Measurements from ENCODE around the gene BRD3. TPM values are rescaled to one million over a fixed set of nuclear protein-coding genes. Genes with fewer than 3 reads are reported as not detected.

The BRD3 gene
- total and polyA plus RNA-seq, 3 experiments from 2014 or later, result 35.5 to 41.5 (median 39.4) TPM

DNA sequence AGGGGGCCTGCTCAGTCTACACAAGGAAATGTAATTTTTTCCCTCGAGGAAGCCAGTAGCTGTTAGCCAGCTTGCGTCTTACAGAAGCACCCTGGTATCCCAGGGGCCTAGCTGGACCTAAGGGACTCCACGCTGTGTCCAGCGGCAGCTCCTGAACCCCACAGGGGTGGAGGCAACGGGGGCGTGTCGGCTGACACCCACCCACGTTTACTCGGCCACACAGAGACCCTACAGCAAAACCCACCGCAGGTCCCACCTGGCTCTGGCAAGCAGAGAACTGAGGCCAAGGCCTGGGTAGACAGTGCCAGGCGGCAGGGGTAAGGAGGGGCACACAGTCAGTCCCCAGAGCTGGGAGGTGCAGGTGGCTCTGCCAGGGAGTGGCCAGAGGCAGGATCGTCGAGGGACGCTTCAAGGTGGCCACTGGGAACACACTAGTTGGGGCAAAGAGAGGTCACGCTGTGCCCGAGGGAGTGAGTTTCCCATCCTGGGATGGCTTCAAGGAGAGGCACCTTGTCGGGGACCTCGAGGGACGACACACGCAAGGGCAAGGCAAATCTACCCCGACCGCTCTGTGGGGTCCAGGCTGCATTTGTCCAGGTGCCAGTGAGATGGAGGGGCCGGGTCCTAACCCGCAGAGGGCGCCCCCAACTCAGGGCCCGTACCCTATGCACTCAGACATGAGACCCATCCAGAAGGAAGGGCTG lies 21.8 kb downstream of the BRD3 start:
- Histone ChIP-seq H3K27me3 (ENCODE audit: insufficient read depth, low read length, poor library complexity, severe bottlenecking) (no peaks in the 10 kb centered on the region), H3K4me1 (ENCODE audit: insufficient read depth, low read length) (no peaks in the 10 kb centered on the region), H3K4me3 (ENCODE audit: low read length) (no peak overlapping the region), H3K36me3 (ENCODE audit: insufficient read depth, low read length) (peaks cover 4% of the 10 kb centered on the region), H3K9me3 (ENCODE audit: low read length) (no peaks in the 10 kb centered on the region), H3K27ac (ENCODE audit: low read depth, low read length) (no peak overlapping the region)
- Mint-ChIP-seq H3K4me1 (no peaks in the 10 kb centered on the region), H3K27me3 (no peaks in the 10 kb centered on the region), H3K36me3 (peaks cover 0 to 91% (median 2%) of the 10 kb centered on the region in 3 donors), H3K4me3 (no peak overlapping the region), H3K27ac (no peak overlapping the region), H3K9me3 (no peaks in the 10 kb centered on the region)
- no peak for DNase-seq
- ChIA-PET POLR2A (no interaction called here), CTCF (interaction anchor here (1.8 kb wide), 1 partner anchor 20 kb away, joined by 4 read pairs; no protein-coding TSS in a partner anchor)

- no peak overlapping the region for H3K4me3 ChIP-seq (ENCODE audit: low read length)
- H3K27me3 ChIP-seq (ENCODE audit: insufficient read depth, low read length, poor library complexity, severe bottlenecking), result no peaks in the 10 kb centered on the region
- DNase-seq, result no peak
- POLR2A ChIA-PET, result no interaction called here
- no peaks in the 10 kb centered on the region for H3K27me3 Mint-ChIP-seq
- no peak overlapping the region for H3K27ac ChIP-seq (ENCODE audit: low read depth, low read length)
- no peaks in the 10 kb centered on the region for H3K4me1 Mint-ChIP-seq
- peaks cover 0 to 91% (median 4%) of the 10 kb centered on the region in 3 donors for H3K36me3 Mint-ChIP-seq
- H3K4me1 ChIP-seq (ENCODE audit: insufficient read depth, low read length), result no peaks in the 10 kb centered on the region
- no peak overlapping the region for H3K27ac Mint-ChIP-seq
- H3K9me3 Mint-ChIP-seq, result no peaks in the 10 kb centered on the region
- H3K9me3 ChIP-seq (ENCODE audit: low read length), result no peaks in the 10 kb centered on the region
- H3K36me3 ChIP-seq (ENCODE audit: insufficient read depth, low read length), result no peaks in the 10 kb centered on the region
- H3K4me3 Mint-ChIP-seq, result no peak overlapping the region
- CTCF ChIA-PET, result interaction anchor here (1.8 kb wide), 1 partner anchor 21 kb away, joined by 4 read pairs; no protein-coding TSS in a partner anchor
These were observed 22.9 kb downstream of the BRD3 start for GRCh38 chr9:134044944-134045343.

- Histone ChIP-seq H3K27ac (ENCODE audit: low read depth, low read length) (no peak overlapping the region), H3K4me1 (ENCODE audit: insufficient read depth, low read length) (no peaks in the 10 kb centered on the region), H3K4me3 (ENCODE audit: low read length) (no peak overlapping the region), H3K9me3 (ENCODE audit: low read length) (peaks cover 2% of the 10 kb centered on the region), H3K27me3 (ENCODE audit: insufficient read depth, low read length, poor library complexity, severe bottlenecking) (no peaks in the 10 kb centered on the region), H3K36me3 (ENCODE audit: insufficient read depth, low read length) (peaks cover 3% of the 10 kb centered on the region)
- no peak for DNase-seq
- Mint-ChIP-seq H3K27ac (peak overlapping the region in 1 of 8 donors; percentile 83), H3K36me3 (peaks cover 9 to 91% (median 14%) of the 10 kb centered on the region in 3 donors), H3K4me1 (peaks cover 0 to 2% (median 0%) of the 10 kb centered on the region in 3 donors), H3K9me3 (peaks cover 0 to 6% (median 3%) of the 10 kb centered on the region in 5 donors), H3K4me3 (no peak overlapping the region), H3K27me3 (no peaks in the 10 kb centered on the region)
- POLR2A ChIA-PET, result no interaction called here
- CTCF ChIA-PET, result no interaction called here
These were observed 24.3 kb downstream of the BRD3 start for GRCh38 chr9:134043531-134043988.

- Mint-ChIP-seq H3K27me3 (no peaks in the 10 kb centered on the region), H3K27ac (peak overlapping the region in 1 of 8 donors; percentile 65), H3K9me3 (peaks cover 0 to 14% (median 5%) of the 10 kb centered on the region in 5 donors), H3K4me3 (no peak overlapping the region), H3K36me3 (peaks cover 18 to 85% (median 24%) of the 10 kb centered on the region in 3 donors), H3K4me1 (peaks cover 0 to 2% (median 0%) of the 10 kb centered on the region in 3 donors)
- DNase-seq, result no peak
- Histone ChIP-seq H3K27ac (ENCODE audit: low read depth, low read length) (no peak overlapping the region), H3K36me3 (ENCODE audit: insufficient read depth, low read length) (peaks cover 5% of the 10 kb centered on the region), H3K9me3 (ENCODE audit: low read length) (peaks cover 4% of the 10 kb centered on the region), H3K4me1 (ENCODE audit: insufficient read depth, low read length) (no peaks in the 10 kb centered on the region), H3K4me3 (ENCODE audit: low read length) (no peak overlapping the region), H3K27me3 (ENCODE audit: insufficient read depth, low read length, poor library complexity, severe bottlenecking) (no peaks in the 10 kb centered on the region)
- POLR2A ChIA-PET, result no interaction called here
- CTCF ChIA-PET, result no interaction called here
These were observed 26.2 kb downstream of the BRD3 start for GRCh38 chr9:134041649-134041962.

- CTCF ChIA-PET, result no interaction called here
- Mint-ChIP-seq H3K27ac (no peak overlapping the region), H3K36me3 (peaks cover 18 to 84% (median 25%) of the 10 kb centered on the region in 3 donors), H3K27me3 (no peaks in the 10 kb centered on the region), H3K4me3 (no peak overlapping the region), H3K9me3 (peaks cover 2 to 14% (median 5%) of the 10 kb centered on the region in 5 donors), H3K4me1 (peaks cover 0 to 2% (median 0%) of the 10 kb centered on the region in 3 donors)
- peaks cover 4% of the 10 kb centered on the region for H3K9me3 ChIP-seq (ENCODE audit: low read length)
- no peaks in the 10 kb centered on the region for H3K4me1 ChIP-seq (ENCODE audit: insufficient read depth, low read length)
- H3K27me3 ChIP-seq (ENCODE audit: insufficient read depth, low read length, poor library complexity, severe bottlenecking), result no peaks in the 10 kb centered on the region
- H3K4me3 ChIP-seq (ENCODE audit: low read length), result no peak overlapping the region
- DNase-seq, result no peak
- peaks cover 5% of the 10 kb centered on the region for H3K36me3 ChIP-seq (ENCODE audit: insufficient read depth, low read length)
- POLR2A ChIA-PET, result no interaction called here
- no peak overlapping the region for H3K27ac ChIP-seq (ENCODE audit: low read depth, low read length)
These were observed 26.8 kb downstream of the BRD3 start for GRCh38 chr9:134040781-134041648.

GRCh38 chr9:134040176-134040565 lies 27.7 kb downstream of the BRD3 start:
- no peak overlapping the region for H3K27ac ChIP-seq (ENCODE audit: low read depth, low read length)
- H3K36me3 Mint-ChIP-seq, result peaks cover 18 to 84% (median 27%) of the 10 kb centered on the region in 3 donors

DNA sequence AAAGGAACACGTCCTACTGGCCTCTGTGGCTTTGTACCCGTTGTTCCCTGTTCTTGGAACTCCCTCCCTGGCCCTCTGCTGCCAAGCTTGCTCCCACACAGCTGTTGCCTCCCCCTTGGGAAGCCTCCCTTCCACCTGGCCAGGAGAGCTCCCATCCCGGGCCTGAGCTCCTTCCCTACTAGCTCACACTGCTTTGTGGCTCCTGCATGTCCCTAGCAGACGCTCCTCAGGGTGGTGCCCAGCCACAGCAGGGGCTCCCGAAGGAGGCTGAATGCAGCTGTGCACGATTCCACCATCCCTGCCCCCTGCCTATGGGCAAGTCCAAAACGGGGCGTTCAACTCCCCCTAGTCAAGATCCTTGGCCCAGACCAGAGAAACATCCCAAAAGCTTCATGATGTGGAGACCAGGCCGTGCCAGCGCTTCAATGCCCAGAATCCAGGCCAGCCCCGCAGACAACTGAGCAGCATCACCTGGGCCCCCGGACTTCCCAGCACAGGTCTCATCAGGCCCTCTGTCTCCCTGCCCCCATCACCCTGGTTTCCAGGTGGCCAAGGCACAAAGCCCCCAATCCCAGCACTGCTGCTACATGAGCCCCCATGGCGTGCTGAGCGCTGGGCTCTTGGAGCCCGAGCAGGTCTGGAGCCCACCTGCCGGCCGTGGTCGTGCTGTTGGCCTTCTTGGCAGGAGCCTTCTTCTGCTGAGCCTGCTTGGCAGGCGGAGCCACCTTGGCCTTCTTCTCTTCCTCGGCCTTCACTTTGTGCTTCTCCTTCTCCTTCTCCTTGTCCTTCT lies 28.2 kb downstream of the BRD3 start:
- ChIA-PET CTCF (interaction anchor here (1.1 kb wide), 1 partner anchor 15 kb away, joined by 4 read pairs; the partner anchor contains the start of gene BRD3OS), POLR2A (no interaction called here)
- Histone ChIP-seq H3K27me3 (ENCODE audit: insufficient read depth, low read length, poor library complexity, severe bottlenecking) (no peaks in the 10 kb centered on the region), H3K36me3 (ENCODE audit: insufficient read depth, low read length) (peaks cover 5% of the 10 kb centered on the region), H3K4me1 (ENCODE audit: insufficient read depth, low read length) (no peaks in the 10 kb centered on the region), H3K9me3 (ENCODE audit: low read length) (peaks cover 4% of the 10 kb centered on the region), H3K27ac (ENCODE audit: low read depth, low read length) (no peak overlapping the region), H3K4me3 (ENCODE audit: low read length) (no peak overlapping the region)
- Mint-ChIP-seq H3K4me1 (peaks cover 0 to 2% (median 0%) of the 10 kb centered on the region in 3 donors), H3K9me3 (peaks cover 2 to 14% (median 5%) of the 10 kb centered on the region in 5 donors), H3K4me3 (no peak overlapping the region), H3K27me3 (no peaks in the 10 kb centered on the region), H3K36me3 (peaks cover 18 to 84% (median 27%) of the 10 kb centered on the region in 3 donors), H3K27ac (peak overlapping the region in 1 of 8 donors; percentile 54)
- no peak for DNase-seq

More at GRCh38 chr9:134040176-134040565, 27.7 kb downstream of the BRD3 start:
- H3K4me1 ChIP-seq (ENCODE audit: insufficient read depth, low read length), result no peaks in the 10 kb centered on the region
- no peak overlapping the region for H3K4me3 ChIP-seq (ENCODE audit: low read length)
- H3K36me3 ChIP-seq (ENCODE audit: insufficient read depth, low read length), result peaks cover 5% of the 10 kb centered on the region
- peaks cover 4% of the 10 kb centered on the region for H3K9me3 ChIP-seq (ENCODE audit: low read length)
- Mint-ChIP-seq H3K4me1 (peaks cover 0 to 2% (median 0%) of the 10 kb centered on the region in 3 donors), H3K27me3 (no peaks in the 10 kb centered on the region), H3K4me3 (no peak overlapping the region), H3K27ac (no peak overlapping the region), H3K9me3 (peaks cover 2 to 14% (median 5%) of the 10 kb centered on the region in 5 donors)
- ChIA-PET CTCF (no interaction called here), POLR2A (no interaction called here)
- no peaks in the 10 kb centered on the region for H3K27me3 ChIP-seq (ENCODE audit: insufficient read depth, low read length, poor library complexity, severe bottlenecking)
- no peak for DNase-seq
